Hepatocyte (in vitro differentiated cells): ENCODE measurements around the gene TXNDC5. TPM values are rescaled to one million over a fixed set of nuclear protein-coding genes. Genes with fewer than 3 reads are reported as not detected.

ENCODE experiments used
- DNase-seq: peaks from one replicate; pipeline ENCODE4 v3.0.0-alpha.2; 2016; ENCODE audit warnings: low spot score
- H2AFZ ChIP-seq: fragments of 200-600 bp; sonication (generic); 2 replicates; pipeline ENCODE4 v1.6.0; 2016; ENCODE audit warnings: antibody characterized with exemption, mild to moderate bottlenecking
- H3K27ac ChIP-seq: fragments of 200-600 bp; sonication (generic); 2 replicates; pipeline ENCODE4 v1.5.1; 2016; ENCODE audit warnings: mild to moderate bottlenecking
- H3K27me3 ChIP-seq: fragments of 200-600 bp; sonication (generic); 2 replicates; pipeline ENCODE4 v1.6.1; 2016
- H3K36me3 ChIP-seq: fragments of 200-600 bp; sonication (generic); replicated peaks from 2 replicates; pipeline ENCODE4 v1.5.1; 2016; ENCODE audit warnings: low read depth; ENCODE audit not compliant: insufficient read depth
- H3K4me1 ChIP-seq: fragments of 200-600 bp; sonication (generic); 2 replicates; pipeline ENCODE4 v1.5.1; 2016; ENCODE audit warnings: mild to moderate bottlenecking, moderate library complexity; ENCODE audit not compliant: insufficient read depth
- H3K4me2 ChIP-seq: fragments of 200-600 bp; sonication (generic); 2 replicates; pipeline ENCODE4 v1.6.0; 2016
- H3K4me3 ChIP-seq: fragments of 200-600 bp; sonication (generic); 2 replicates; pipeline ENCODE4 v1.5.1; 2016; ENCODE audit warnings: mild to moderate bottlenecking
- H3K79me2 ChIP-seq: fragments of 200-600 bp; sonication (generic); 2 replicates; pipeline ENCODE4 v1.6.0; 2017; ENCODE audit warnings: mild to moderate bottlenecking
- H3K9me2 ChIP-seq: fragments of 200-600 bp; sonication (generic); replicated peaks from 2 replicates; pipeline ENCODE4 v1.6.0; 2017; ENCODE audit warnings: mild to moderate bottlenecking; ENCODE audit not compliant: insufficient read depth
- H3K9me3 ChIP-seq: fragments of 200-600 bp; sonication (generic); 2 replicates; pipeline ENCODE4 v1.5.1; 2016; ENCODE audit warnings: low read depth, mild to moderate bottlenecking
- H4K20me1 ChIP-seq: fragments of 200-600 bp; sonication (generic); 2 replicates; pipeline ENCODE4 v1.6.0; 2016; ENCODE audit warnings: mild to moderate bottlenecking; ENCODE audit not compliant: insufficient read depth, poor library complexity, severe bottlenecking
- CTCF ChIP-seq: fragments of 200-600 bp; sonication (generic); IDR thresholded peaks from 2 replicates; pipeline ENCODE4 v1.5.1; 2016; ENCODE audit warnings: antibody characterized with exemption, mild to moderate bottlenecking; ENCODE audit not compliant: poor library complexity
- EZH2 ChIP-seq: fragments of 200-600 bp; sonication (generic); IDR thresholded peaks from 2 replicates; pipeline ENCODE4 v1.6.1; 2016; ENCODE audit warnings: antibody characterized with exemption, mild to moderate bottlenecking, borderline replicate concordance
- EZH2phosphoT487 ChIP-seq: fragments of 200-600 bp; sonication (generic); IDR thresholded peaks from one replicate; pipeline ENCODE4 v1.6.1; 2018; ENCODE audit warnings: antibody characterized with exemption, mild to moderate bottlenecking, low read depth, moderate library complexity; ENCODE audit not compliant: unreplicated experiment, severe bottlenecking
- whole genome bisulfite sequencing: methylation state at CpG from one replicate; pipeline ENCODE4 v1.1.6; 2016; ENCODE audit warnings: low lambda C conversion rate; ENCODE audit errors: missing lambda C conversion rate; 5-methylcytosine and 5-hydroxymethylcytosine counted together
- polyA plus RNA-seq: library from polyadenylated mRNA; unstranded; fragments of >200 nt; fragmentation: Nextera tagmentation; extraction: Ambion mirVana; gene quantifications from 2 replicates; pipeline ENCODE4 v1.2.1, GENCODE V29; 2016
- total RNA-seq: library from RNA; depleted of rRNA; stranded (reverse); fragments of >200 nt; gene quantifications from 2 replicates; pipeline ENCODE4 v1.2.3, GENCODE V29; 2014

TXNDC5 gene
- total and polyA plus RNA-seq, 2 experiments from 2014 or later, result 238 to 241 TPM

DNA sequence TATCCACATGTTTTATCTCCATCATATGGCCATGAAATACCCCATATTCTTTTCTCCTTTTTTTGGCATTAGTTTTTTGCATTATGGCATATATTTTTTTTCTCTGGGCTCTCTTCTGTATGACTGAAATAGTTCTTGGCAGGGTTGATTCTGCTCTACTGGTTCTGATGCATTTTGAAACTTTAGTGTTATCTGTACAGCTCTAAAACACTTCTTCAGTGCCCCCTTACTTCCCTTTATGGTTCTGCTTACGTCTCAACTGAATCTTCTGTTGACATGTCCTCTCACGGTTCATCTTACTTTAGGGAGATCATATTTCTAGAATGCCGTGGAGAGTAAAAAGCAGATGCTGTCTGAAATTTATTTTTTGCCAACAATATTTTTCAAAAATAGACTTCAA lies 23.2 kb upstream of the TXNDC5 start:
- H3K9me3 ChIP-seq, result no peaks in the 10 kb centered on the region
- WGBS, result 65% methylated on average over 3 of the region's 3 CpGs
- no peaks in the 10 kb centered on the region for H3K9me2 ChIP-seq
- TF ChIP-seq EZH2 (no peak), CTCF (no peak), EZH2phosphoT487 (no peak)
- no peak overlapping the region for H3K27ac ChIP-seq
- H3K79me2 ChIP-seq, result no peaks in the 10 kb centered on the region
- no peaks in the 10 kb centered on the region for H3K36me3 ChIP-seq
- DNase-seq, result no peak
- H4K20me1 ChIP-seq, result no peaks in the 10 kb centered on the region
- H3K27me3 ChIP-seq, result no peaks in the 10 kb centered on the region
- H2AFZ ChIP-seq, result no peak overlapping the region
- H3K4me1 ChIP-seq, result no peaks in the 10 kb centered on the region
- H3K4me3 ChIP-seq, result no peak overlapping the region
- no peak overlapping the region for H3K4me2 ChIP-seq

GRCh38 chr6:7932625-7933024 lies 22.0 kb upstream of the TXNDC5 start:
- Histone ChIP-seq H4K20me1 (no peaks in the 10 kb centered on the region), H3K4me2 (no peak overlapping the region), H2AFZ (no peak overlapping the region), H3K4me1 (no peaks in the 10 kb centered on the region), H3K79me2 (no peaks in the 10 kb centered on the region), H3K27me3 (no peaks in the 10 kb centered on the region), H3K36me3 (no peaks in the 10 kb centered on the region), H3K9me3 (no peaks in the 10 kb centered on the region), H3K27ac (no peak overlapping the region), H3K4me3 (no peak overlapping the region), H3K9me2 (no peaks in the 10 kb centered on the region)
- no peak for DNase-seq
- WGBS, result 93% methylated on average over 2 of the region's 2 CpGs
- TF ChIP-seq CTCF (no peak), EZH2phosphoT487 (no peak)

DNA sequence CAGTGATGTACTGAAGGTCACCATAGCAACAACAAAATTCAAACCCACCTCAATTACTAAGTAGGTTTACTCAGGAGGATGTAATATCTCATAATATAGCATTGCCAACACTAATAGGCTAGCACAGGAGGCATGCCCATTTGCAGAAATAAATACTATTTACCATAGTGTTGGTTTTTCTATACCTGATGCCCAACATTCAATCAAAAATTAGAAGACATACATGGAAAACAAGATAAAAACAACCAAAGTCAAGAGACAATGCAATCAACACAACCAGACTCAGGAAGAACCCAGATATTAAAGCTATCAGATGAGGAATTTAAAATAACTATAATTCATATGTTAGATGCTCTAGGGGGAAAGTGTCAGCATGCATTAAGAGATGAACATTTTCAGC lies 14.3 kb upstream of the TXNDC5 start:
- H3K9me3 ChIP-seq, result no peaks in the 10 kb centered on the region
- H3K4me1 ChIP-seq, result no peaks in the 10 kb centered on the region
- no peaks in the 10 kb centered on the region for H3K79me2 ChIP-seq
- TF ChIP-seq CTCF (no peak), EZH2phosphoT487 (no peak), EZH2 (no peak)
- no peaks in the 10 kb centered on the region for H3K36me3 ChIP-seq
- H2AFZ ChIP-seq, result no peak overlapping the region
- no peak overlapping the region for H3K4me2 ChIP-seq
- no peaks in the 10 kb centered on the region for H4K20me1 ChIP-seq
- H3K9me2 ChIP-seq, result no peaks in the 10 kb centered on the region
- H3K4me3 ChIP-seq, result no peak overlapping the region
- no peak for DNase-seq
- no peak overlapping the region for H3K27ac ChIP-seq
- no peaks in the 10 kb centered on the region for H3K27me3 ChIP-seq

DNA sequence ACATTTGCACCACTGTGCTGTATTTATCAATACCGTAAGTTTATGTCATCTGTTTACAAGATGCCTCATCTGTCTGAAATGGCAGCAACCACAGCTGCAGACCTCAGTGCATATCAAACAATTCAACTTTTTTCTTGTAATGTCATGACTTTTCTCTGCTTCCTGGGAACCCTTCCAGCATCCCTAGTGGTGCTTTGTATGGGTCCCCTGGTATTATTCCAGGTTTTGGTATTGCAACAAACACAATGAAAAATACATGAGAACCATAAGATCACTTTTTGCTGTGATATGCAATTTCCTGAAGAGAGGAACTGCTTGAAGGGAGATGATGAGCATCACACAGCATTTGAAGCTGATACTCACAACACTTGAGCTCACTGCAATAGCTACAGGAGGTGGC lies 12.0 kb upstream of the TXNDC5 start:
- H3K4me3 ChIP-seq, result no peak overlapping the region
- H3K79me2 ChIP-seq, result no peaks in the 10 kb centered on the region
- 100% methylated on average over 1 of the region's 1 CpG for WGBS
- no peak for DNase-seq
- no peak for TF ChIP-seq EZH2
- no peak overlapping the region for H3K27ac ChIP-seq
- no peaks in the 10 kb centered on the region for H3K4me1 ChIP-seq
- H3K9me2 ChIP-seq, result no peaks in the 10 kb centered on the region
- no peak overlapping the region for H3K4me2 ChIP-seq
- H4K20me1 ChIP-seq, result no peaks in the 10 kb centered on the region
- no peaks in the 10 kb centered on the region for H3K36me3 ChIP-seq
- no peaks in the 10 kb centered on the region for H3K9me3 ChIP-seq
- no peaks in the 10 kb centered on the region for H3K27me3 ChIP-seq
- no peak overlapping the region for H2AFZ ChIP-seq
